Tibial artery (tissue), 4 donors: ENCODE measurements around the gene ADAMTS14.
A peak's percentile ranks its signal among the peaks of the same experiment; 100 is the strongest.

Experiments used
- DNase-seq, 2 donors: peaks; one replicate each; pipeline ENCODE4 v3.0.0-alpha.2; 2019
- H3K27ac ChIP-seq, 2 donors: fragments of 200-600 bp; sonication (generic) in 1 of 2; 1 replicate in 1 of 2; 2 replicates in 1 of 2; pipeline ENCODE4 v1.5.1; 2018 to 2019; ENCODE audit warnings: mild to moderate bottlenecking in 1 of 2
- H3K27me3 ChIP-seq, 2 donors: fragments of 200-600 bp; sonication (generic) in 1 of 2; one replicate each; pipeline versions ENCODE4 v1.5.1 to v1.6.0; 2016 to 2019
- H3K36me3 ChIP-seq, 3 donors: fragments of 200-600 bp; sonication (generic) in 2 of 3; one replicate each; pipeline ENCODE4 v1.5.1; 2016 to 2019; ENCODE audit warnings: mild to moderate bottlenecking in 2 of 3
- H3K4me1 ChIP-seq, 4 donors: fragments of 200-600 bp; sonication (generic) in 2 of 4; 1 replicate in 3 of 4; 2 replicates in 1 of 4; pipeline ENCODE4 v1.5.1; 2016 to 2019
- H3K4me3 ChIP-seq, 2 donors: fragments of 200-600 bp; sonication (generic) in 1 of 2; 1 replicate in 1 of 2; 2 replicates in 1 of 2; pipeline ENCODE4 v1.5.1; 2018 to 2019; ENCODE audit warnings: mild to moderate bottlenecking in 2 of 2
- H3K9me3 ChIP-seq, 3 donors: fragments of 200-600 bp; sonication (generic) in 1 of 3; one replicate each; pipeline ENCODE4 v1.5.1; 2016 to 2019
- intact Hi-C: fragments of 100-400 bp; cut with DNase I; formaldehyde crosslinking; loops from one replicate; pipeline ENCODE4 v1.15.0; 2023; ENCODE audit warnings: low total_unique reads
- TF ChIP-seq, protein P1 (sequence below), 2 experiments: fragments of 200-600 bp in 1 of 2; fragments of 450-650 bp in 1 of 2; IDR thresholded peaks; one replicate each; pipeline ENCODE4 v1.5.1; 2017 to 2019; ENCODE audit warnings: antibody characterized with exemption in 2 of 2, mild to moderate bottlenecking in 1 of 2, moderate library complexity in 1 of 2

Gene ADAMTS14, protein sequence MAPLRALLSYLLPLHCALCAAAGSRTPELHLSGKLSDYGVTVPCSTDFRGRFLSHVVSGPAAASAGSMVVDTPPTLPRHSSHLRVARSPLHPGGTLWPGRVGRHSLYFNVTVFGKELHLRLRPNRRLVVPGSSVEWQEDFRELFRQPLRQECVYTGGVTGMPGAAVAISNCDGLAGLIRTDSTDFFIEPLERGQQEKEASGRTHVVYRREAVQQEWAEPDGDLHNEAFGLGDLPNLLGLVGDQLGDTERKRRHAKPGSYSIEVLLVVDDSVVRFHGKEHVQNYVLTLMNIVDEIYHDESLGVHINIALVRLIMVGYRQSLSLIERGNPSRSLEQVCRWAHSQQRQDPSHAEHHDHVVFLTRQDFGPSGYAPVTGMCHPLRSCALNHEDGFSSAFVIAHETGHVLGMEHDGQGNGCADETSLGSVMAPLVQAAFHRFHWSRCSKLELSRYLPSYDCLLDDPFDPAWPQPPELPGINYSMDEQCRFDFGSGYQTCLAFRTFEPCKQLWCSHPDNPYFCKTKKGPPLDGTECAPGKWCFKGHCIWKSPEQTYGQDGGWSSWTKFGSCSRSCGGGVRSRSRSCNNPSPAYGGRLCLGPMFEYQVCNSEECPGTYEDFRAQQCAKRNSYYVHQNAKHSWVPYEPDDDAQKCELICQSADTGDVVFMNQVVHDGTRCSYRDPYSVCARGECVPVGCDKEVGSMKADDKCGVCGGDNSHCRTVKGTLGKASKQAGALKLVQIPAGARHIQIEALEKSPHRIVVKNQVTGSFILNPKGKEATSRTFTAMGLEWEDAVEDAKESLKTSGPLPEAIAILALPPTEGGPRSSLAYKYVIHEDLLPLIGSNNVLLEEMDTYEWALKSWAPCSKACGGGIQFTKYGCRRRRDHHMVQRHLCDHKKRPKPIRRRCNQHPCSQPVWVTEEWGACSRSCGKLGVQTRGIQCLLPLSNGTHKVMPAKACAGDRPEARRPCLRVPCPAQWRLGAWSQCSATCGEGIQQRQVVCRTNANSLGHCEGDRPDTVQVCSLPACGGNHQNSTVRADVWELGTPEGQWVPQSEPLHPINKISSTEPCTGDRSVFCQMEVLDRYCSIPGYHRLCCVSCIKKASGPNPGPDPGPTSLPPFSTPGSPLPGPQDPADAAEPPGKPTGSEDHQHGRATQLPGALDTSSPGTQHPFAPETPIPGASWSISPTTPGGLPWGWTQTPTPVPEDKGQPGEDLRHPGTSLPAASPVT

DNA sequence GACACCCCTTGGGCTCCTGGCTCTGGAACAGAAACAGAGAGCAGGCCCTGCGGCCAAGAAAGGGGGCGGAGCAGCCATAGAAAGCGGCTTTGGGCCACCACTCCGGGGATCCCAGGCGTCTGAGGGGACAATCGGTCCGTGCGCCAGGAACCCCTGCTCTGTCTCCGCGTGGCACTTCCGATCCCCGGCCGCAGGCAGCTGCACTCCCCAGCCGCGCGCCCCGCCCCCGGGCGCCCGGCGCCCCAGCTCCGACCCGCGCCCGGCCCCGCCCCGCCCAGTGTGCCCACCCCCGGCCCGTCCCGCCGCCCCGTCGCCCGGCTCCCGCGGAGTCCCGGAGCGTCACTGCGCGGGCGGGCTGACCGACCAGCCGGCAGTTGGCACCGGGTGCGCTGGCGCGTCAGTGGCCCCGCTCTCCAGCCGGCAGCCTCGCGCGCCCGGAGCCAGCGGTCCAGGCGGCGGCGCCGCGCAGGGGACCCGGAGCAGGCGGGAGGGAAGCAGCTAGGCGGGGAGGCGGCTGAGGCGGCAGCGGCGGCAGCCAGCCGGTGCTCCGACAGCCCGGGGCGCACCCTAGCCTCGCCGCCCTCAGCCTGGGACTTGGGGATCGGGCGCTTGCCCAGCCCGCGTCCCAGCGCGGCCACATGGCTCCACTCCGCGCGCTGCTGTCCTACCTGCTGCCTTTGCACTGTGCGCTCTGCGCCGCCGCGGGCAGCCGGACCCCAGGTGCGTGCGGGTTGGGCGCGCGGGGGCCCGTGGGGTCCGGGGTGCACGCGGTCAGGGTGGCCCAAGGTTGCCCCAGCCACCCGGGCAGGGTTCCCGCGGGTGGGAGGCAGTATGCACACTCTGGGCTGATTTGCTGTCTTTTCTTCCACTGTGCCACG is at the start of gene ADAMTS14:
ADAMTS14 (plus strand) TSS at position 342 of the 878 bp plus-strand sequence; CDS start at position 639, 297 bp downstream.
- H3K36me3 ChIP-seq: no peaks in the 10 kb centered on the region
- H3K9me3 ChIP-seq: no peaks in the 10 kb centered on the region
- intact Hi-C loops: no loop called here
- H3K27me3 ChIP-seq: peaks cover 0 to 49% of the 10 kb centered on the region in 2 donors
- no peak for DNase-seq
- H3K4me1 ChIP-seq: peaks cover 0 to 19% (median 16%) of the 10 kb centered on the region in 4 donors
- H3K4me3 ChIP-seq: peak within 1 kb of the TSS; percentile 27 to 49
- no peak within 1 kb of the TSS for H3K27ac ChIP-seq
- TF ChIP-seq, protein P1, sequence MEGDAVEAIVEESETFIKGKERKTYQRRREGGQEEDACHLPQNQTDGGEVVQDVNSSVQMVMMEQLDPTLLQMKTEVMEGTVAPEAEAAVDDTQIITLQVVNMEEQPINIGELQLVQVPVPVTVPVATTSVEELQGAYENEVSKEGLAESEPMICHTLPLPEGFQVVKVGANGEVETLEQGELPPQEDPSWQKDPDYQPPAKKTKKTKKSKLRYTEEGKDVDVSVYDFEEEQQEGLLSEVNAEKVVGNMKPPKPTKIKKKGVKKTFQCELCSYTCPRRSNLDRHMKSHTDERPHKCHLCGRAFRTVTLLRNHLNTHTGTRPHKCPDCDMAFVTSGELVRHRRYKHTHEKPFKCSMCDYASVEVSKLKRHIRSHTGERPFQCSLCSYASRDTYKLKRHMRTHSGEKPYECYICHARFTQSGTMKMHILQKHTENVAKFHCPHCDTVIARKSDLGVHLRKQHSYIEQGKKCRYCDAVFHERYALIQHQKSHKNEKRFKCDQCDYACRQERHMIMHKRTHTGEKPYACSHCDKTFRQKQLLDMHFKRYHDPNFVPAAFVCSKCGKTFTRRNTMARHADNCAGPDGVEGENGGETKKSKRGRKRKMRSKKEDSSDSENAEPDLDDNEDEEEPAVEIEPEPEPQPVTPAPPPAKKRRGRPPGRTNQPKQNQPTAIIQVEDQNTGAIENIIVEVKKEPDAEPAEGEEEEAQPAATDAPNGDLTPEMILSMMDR (IDR thresholded peaks at IDR 0.05): no peak

DNA sequence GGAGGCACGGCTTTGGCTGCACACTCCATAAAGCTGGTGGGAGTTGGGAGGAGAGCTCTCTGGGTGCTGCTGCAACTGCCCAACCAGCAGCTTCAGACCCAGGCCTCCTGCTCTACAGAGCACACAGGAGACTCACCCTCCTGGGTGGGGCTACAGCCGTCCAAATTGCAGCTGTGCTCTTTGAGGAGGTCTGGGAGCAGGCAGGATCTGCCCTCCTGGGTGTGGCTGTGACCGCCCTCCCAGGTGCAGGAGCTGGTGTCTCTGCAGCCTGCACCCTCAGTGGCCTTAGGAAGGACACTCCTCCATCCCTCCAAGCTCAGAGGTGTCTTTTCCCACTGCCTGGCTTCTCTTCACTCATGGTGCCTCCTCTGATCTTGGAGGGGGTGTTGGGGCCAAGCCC is 49.8 kb upstream of the ADAMTS14 start:
- intact Hi-C loops: no loop called here
- no peaks in the 10 kb centered on the region for H3K36me3 ChIP-seq

DNA sequence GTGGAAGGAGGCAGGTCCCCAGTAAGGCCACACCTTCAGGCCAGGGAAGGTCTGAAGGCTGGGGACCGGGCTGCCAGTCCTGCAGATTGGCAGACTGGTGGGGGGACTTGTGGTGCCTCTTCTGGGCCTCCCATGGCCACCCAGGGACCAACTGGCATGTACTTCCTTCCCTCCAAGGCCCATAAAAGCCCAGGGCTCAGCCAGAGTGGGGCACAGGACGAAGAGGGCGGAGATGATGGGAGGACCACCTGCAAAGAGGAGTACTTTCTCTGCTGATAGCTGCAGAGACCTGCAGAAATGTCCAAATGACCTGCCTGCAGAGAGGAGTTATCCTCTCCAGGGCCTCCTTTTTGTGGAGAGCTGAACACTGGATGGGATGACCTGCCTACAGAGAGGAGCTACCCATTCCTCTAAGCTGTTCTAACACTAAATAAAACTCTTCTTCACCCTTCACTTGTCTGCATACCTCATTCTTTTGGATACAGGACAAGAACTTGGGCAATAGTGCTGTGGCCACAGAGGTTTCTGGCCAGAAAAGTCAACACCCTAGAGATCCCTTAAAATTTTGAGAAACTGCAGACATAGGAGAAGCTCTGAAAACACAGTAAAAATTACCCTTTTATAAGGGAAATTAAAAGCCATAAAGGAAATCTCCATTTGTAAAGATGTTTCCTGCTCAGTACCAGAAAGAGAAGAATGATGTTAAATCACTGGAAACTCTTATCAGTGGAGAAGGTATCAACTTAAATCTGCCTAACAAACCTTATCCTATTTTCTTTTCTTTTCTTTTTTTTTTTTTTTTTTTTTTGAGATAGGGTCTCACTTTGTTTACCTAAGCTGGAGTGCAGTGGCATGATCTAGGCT is 49.1 kb upstream of the ADAMTS14 start:
- Histone ChIP-seq H3K4me1 (no peaks in the 10 kb centered on the region), H3K27me3 (no peaks in the 10 kb centered on the region), H3K4me3 (no peak overlapping the region), H3K9me3 (peaks cover 0 to 19% (median 12%) of the 10 kb centered on the region in 3 donors), H3K36me3 (no peaks in the 10 kb centered on the region), H3K27ac (no peak overlapping the region)
- no peak for DNase-seq
- intact Hi-C loops: no loop called here
- TF ChIP-seq, protein P1 (IDR thresholded peaks at IDR 0.05): no peak

More for the DNA sequence above, 49.8 kb upstream of the ADAMTS14 start:
- H3K4me3 ChIP-seq: no peak overlapping the region
- H3K4me1 ChIP-seq: no peaks in the 10 kb centered on the region
- H3K27me3 ChIP-seq: no peaks in the 10 kb centered on the region
- H3K9me3 ChIP-seq: peaks cover 0 to 18% (median 12%) of the 10 kb centered on the region in 3 donors
- DNase-seq: no peak
- TF ChIP-seq, protein P1 (IDR thresholded peaks at IDR 0.05): no peak
- no peak overlapping the region for H3K27ac ChIP-seq

DNA sequence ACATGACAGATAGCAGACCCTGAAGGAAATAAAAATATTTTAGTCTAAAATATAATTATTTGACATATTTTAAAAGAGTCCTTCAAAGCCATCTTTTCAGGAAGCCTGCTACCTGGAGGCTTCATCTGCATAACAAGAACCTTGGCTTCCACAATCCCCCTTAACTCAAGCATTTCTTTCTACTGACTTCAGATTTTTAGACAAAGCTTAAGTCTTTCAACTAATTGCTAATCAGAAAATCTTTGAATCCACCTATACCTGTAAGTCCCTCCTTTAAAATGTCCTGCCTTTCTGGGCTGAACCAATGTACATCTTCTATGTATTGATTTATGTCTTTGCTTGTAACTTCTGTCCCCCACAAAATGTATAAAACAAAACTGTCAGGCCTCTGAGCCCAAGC is 46.2 kb upstream of the ADAMTS14 start:
- no peak overlapping the region for H3K4me3 ChIP-seq
- TF ChIP-seq, protein P1 (IDR thresholded peaks at IDR 0.05): no peak
- peaks cover 0 to 13% (median 4%) of the 10 kb centered on the region in 3 donors for H3K9me3 ChIP-seq
- no peaks in the 10 kb centered on the region for H3K4me1 ChIP-seq
- no peak overlapping the region for H3K27ac ChIP-seq
- H3K36me3 ChIP-seq: no peaks in the 10 kb centered on the region
- intact Hi-C loops: no loop called here
- peaks cover 0 to 3% of the 10 kb centered on the region in 2 donors for H3K27me3 ChIP-seq
- no peak for DNase-seq
